Measurements from ENCODE around the gene DNLZ.

DNLZ gene

DNA sequence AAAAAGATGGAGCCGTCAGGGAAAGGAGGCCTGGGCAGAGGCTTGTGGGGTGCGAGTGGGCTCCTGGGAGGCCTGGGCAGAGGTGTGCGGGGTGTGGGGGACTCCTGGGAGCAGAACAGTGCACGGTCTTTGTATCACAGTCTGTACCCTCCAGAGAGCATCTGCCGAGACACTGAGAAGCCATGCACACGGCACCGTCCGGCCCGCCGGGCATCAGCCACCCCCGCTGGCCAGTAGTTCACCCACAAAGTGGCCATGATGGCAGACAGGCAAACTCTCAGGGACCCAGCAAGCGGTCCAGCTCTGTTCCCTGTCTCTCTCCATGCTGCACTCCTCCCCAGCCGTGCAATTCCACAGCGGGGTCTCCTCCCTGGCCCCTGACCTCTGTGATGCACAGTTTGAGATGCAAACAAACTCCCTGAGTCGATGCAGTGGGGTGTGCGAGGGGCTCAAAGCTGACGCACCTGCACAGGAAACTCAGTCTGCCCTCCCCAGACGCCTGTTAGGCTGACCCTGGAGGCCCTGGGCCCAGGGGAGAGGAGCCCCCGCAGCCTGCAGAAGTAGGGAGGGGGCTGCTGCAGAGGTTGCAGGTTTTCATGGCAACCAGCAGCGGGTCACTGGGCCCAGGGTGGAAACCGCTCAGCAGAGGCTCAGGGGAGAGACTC, 45.3 kb downstream of the DNLZ start:
- DNase-seq (ENCODE audit: low read depth in 2 of 2), result no peak

DNA sequence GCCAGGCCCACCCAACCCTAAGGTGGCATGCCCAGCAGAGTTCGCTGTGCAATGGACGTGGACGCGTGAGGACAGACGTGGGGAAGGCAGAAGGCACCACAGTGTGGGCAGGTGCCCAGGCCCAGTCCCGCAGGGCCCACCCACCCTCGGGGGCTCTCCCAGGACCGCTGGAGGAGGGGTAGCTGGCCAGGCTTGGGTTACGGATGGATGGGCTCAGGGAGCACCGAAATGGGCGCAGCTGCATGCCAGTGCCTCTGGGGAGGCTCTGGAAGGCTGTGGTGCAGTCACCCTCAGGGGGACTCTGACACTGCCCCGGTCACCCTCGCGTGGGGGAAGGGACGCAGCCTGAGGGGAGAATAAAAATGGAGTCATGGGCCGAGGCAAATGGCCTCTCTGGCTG, 45.8 kb downstream of the DNLZ start:
- no peak for DNase-seq (ENCODE audit: low read depth in 2 of 2)

DNA sequence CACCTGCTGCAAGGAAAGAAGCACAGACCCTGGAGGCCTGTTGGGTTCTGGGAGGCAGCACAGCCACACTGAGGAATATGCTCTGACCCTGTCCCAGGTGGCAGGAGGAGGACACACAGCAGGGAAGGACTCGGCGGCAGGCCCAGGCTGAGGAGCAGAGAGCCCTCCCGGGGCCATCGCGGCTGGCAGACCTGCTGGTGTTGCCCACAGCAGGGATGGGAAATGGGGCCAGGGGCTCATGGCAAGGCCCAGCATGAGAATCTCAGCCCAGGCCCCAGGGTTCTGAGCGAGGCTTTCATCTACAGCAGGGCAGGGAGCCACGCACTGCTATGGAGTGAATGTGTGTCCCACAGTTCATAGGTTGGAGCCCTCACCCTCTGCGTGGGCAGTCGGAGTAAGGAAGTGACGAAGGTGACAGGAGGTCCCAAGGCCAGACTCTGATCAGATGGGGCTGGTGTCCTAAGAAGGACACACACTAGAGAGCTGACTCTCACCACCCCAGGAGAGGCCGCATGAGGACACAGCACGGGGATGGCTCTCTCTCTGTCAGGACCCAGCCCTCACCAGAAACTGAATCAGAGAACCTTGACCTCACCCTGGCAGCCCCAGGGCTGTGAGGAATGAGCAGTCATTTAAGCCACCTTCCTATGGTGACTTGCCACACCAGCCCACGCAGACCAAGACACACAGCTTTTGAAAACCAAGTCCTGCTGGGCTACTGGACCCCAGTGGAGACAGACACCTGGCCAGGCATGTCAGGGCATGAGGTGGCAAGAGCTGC, 46.5 kb downstream of the DNLZ start:
- no peak for DNase-seq (ENCODE audit: low read depth in 2 of 2)

DNA sequence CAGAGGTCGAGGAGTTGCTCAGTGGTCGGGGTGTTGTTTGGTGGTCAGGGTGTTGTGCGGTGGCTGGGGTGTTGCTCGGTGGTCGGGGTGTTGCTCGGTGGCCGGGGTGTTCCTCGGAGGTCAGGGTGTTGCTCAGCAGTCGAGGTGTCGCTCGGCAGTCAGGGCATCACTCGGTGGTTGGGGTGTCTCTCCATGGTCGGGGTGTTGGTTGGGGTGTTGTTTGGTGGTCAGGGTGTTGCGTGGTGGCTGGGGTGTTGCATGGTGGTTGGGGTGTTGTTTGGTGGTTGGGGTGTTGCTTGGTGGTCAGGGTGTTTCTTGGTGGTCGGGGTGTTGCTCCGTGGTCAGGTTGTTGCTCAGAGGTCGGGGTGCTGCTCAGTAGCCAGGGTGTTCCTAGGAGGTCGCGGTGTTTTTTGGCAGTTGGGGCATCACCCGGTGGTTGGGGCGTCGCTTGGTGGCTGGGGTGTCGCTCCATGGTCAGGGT, 47.2 kb downstream of the DNLZ start:
- no peak for DNase-seq (ENCODE audit: low read depth in 2 of 2)

DNA sequence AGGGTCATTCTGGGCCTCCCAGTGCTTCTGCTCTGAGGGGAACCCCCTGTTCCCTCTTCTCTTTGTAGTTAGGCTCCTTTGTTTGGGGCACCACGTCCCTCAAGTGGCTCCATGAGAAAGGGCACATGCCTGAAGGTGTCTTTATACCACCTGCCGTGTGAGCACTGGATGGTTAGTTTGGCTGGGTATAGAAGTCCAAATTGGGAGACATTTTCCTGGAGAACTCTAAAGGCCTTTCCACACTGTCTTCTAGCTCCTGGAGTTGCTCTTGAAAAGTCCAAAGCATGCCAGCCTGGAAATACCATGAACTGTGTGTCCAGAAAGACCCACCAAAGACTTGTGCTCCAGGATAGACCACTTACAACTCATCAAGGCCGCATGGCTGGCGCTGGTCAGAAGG, 48.6 kb downstream of the DNLZ start:
- no peak for DNase-seq (ENCODE audit: low read depth in 2 of 2)

DNA sequence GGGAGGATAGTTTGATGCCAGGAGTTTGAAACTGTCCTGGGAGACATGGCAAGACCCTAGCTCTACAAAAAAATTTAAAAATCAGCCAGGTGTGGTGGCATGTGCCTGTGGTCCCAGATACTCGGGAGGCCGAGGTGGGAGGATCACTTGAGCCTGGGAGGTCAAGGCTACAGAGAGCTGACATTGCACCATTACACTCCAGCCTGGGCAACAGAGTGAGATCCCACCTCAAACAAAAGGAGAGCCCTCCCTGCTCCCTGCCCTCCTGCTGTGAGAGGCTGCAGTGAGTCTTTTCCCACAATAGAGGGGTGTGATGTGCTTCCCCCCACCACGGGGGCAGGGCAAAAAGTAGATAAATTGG, 49.5 kb downstream of the DNLZ start:
- no peak for DNase-seq (ENCODE audit: low read depth in 2 of 2)

DNA sequence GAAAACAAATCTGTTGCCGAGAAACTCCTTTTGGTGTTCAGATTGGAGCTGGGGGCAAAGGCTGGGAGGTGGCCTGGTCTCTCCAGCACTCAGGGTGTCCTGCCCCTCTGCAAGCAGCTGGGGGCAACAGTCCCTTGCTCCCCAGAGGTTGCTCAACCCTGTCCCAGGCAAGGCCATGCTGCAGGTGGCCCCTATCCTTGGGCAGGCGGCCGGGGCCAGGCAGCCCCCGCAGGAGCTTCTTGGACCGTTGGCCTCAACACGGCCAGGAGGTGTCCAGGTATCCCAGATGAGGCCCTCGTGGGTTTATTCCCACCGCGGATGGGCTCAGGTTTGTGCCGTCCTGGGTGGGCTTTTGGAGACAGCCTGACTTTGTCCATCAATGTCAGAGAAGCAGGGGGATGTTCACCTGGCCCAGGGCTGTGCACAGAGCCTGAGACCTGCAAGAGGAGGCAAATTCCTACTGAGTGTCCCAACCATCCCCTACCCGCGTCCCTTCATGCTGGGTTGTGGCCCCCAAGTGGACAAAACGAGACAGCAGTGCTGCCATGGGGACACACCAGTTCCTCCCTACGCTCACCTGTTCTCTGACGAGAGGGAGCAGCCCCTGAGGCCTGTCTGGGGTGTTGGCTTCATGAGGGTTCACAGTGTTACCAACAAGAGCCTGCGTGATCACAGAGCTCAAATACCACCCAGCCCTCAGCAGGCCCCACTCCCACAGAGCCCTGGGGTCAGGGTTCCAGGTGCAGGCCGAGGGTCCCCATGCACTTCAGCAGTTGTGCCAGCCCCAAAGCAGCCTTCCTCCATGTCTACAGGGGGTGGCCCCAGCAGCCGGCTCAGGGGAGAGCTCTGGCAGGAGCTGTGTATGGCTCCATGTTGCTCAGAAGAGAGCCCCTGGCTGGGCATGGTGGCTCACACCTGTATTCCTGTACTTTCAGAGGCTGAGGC, 50.2 kb downstream of the DNLZ start:
- DNase-seq (ENCODE audit: low read depth in 2 of 2), result no peak

DNA sequence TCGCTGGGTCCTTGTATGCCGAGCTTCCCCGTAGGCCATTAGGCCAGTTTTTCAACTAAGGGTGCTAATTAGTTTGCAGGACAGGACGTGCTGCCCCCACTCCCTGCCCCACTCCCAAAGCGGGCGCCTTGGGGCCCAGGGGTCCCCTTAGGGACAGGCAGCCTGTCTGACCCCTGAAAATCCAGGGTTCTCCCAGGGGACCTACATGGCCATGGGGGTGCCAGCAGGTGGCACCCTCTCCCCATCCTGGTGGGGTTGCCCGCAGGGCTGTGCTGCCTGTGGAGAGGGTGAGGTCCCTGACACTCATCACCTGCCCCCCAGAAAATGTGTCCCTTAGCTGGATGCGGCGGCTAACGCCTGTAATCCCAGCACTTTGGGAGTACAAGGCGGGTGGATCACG, 51.1 kb downstream of the DNLZ start:
- DNase-seq (ENCODE audit: low read depth in 2 of 2), result no peak

DNA sequence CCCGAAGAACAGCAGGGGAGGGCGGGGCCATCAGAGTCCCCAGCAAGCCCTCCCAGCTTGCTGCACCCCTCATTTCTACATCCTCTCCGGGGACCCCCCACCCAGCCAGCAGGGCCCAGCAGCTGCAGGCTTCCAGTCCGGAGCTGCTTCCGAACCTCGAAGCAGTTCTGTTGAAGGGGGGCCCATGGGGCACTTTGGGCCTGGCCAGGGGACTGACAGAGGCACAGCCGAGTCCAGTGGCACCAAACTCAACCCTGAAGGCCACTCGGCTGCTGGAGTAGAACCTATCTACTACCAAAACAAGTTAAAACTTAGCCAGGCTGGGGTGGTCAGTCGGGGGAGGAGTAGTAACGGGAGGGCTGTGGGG, 51.6 kb downstream of the DNLZ start:
- no peak for DNase-seq (ENCODE audit: low read depth in 2 of 2)

DNA sequence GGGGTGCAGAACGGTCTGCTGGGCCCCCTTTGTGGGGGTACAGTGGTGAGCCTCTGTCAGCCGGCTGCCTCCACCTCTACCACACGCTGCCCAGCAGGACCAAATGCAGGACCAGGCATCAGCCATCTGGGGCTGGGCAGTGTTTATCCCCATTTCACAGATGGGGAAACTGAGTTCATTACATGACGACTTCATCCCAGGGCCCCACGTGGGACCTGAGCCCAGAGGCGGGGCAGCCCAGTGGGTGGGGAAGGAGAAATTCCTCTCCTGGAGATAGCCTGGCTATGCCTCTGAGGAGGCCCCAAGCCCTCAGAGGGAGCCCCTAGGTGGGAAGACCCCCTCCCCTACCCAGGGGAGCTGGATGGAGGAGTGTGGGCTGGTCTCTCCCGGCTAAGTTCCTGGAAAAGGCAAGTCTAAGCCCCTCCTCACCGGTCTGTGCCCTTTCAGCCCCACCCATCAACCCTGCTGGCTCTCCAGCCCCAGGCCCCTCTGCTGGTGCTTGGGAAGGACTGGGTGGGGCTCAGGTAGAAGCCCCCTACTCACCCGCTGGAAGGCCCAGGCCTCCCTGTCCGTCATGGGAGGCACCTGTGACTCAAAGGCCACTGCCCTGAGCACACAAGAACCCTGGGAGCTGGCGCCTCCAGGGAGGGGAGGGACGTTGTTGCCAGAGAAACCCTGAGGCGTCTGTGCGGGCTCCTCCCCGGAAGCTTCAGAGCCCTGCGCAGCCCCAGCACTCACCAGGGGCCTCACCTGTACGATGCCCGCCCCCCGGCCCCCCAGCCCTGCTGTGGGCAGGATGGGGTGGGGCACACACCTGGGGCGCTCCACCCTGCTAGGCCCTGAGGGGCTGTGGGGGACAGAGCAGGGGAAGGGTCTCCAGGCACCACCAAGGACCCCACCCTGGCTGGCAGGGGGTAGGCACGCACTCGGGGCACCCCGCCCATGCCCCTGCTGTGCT, 52.2 kb downstream of the DNLZ start:
- no peak for DNase-seq (ENCODE audit: low read depth in 2 of 2)

DNA sequence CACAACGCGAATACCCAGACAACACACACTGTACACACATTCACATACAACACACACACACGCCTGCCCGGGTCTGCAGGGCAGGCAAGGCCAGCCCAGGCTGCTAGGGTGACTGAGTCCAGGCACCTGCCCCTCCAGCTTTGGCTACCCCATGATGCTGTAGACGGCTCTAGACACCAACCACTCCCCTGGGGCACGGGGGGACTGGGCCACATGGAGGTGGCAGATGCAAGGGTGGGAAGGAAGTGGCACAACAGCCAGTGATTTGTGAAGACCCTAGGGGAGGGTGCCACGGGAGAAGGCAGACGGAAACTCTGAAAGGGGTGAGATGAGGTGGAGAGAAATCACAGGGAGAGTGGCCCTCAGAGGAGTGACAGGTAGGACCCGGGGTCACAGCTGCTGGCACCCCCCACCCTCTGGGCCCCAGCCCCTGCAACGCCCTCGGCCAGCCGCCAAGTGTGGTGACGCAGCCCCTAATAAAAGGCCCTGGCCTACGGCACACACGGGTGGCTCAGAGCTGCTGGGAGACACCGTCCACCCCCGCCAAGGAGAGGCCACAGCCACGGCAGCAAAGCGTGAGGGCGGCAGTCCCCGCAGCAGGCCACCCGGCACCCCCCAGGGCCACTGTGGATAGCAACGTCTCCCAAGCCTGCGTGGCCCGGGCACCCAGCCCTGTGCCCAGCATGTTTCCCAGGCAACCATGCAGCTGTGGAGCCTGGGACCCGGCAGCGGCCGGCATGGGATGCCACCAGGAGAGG, 53.1 kb downstream of the DNLZ start:
- DNase-seq (ENCODE audit: low read depth in 2 of 2), result no peak

DNA sequence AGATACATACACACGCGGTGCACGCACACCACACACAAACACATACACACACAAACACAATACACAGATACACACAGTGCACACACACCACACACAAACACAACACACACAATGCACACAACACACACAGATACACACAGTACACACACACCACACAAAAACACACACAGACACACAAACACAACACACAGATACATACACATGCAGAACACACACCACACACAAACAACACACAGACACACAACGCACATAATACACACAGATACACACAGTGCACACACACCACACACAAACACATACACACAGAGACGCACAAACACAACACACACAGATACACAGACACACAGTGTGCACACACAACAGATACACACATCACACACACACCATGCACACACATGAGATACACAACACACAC, 53.7 kb downstream of the DNLZ start:
- no peak for DNase-seq (ENCODE audit: low read depth in 2 of 2)
